ENCODE results near the gene VAMP3.
A peak's percentile ranks its signal among the peaks of the same experiment; 100 is the strongest.

Gene VAMP3

GRCh38 chr1:7770997-7771822 is at the start of gene VAMP3:
VAMP3 (plus strand) TSS chr1:7771296; CDS start chr1:7771384, 88 bp downstream.
- peak; percentile 92 for ATAC-seq
- peak; percentile 94 for DNase-seq

GRCh38 chr1:7721940-7722669 is 49.0 kb upstream of the VAMP3 start:
- no peak for DNase-seq
- no peak for ATAC-seq

GRCh38 chr1:7722670-7723012 is 48.5 kb upstream of the VAMP3 start:
- ATAC-seq (no peak), DNase-seq (no peak)

GRCh38 chr1:7726623-7727022 is 44.5 kb upstream of the VAMP3 start:
- no peak for ATAC-seq

GRCh38 chr1:7727809-7728471 is 43.2 kb upstream of the VAMP3 start:
- ATAC-seq (no peak), DNase-seq (no peak)

More at GRCh38 chr1:7726623-7727022, 44.5 kb upstream of the VAMP3 start:
- no peak for DNase-seq

GRCh38 chr1:7729761-7730160 is 41.3 kb upstream of the VAMP3 start:
- DNase-seq (no peak), ATAC-seq (no peak)

- no peak for ATAC-seq
- no peak for DNase-seq
Measured at GRCh38 chr1:7732331-7732730, 38.8 kb upstream of the VAMP3 start.

- ATAC-seq (no peak), DNase-seq (no peak)
Measured at GRCh38 chr1:7733276-7733675, 37.8 kb upstream of the VAMP3 start.

GRCh38 chr1:7738044-7738443 is 33.1 kb upstream of the VAMP3 start:
- no peak for ATAC-seq

GRCh38 chr1:7743346-7743745 is 27.8 kb upstream of the VAMP3 start:
- ATAC-seq (no peak), DNase-seq (no peak)

More at GRCh38 chr1:7738044-7738443, 33.1 kb upstream of the VAMP3 start:
- DNase-seq: no peak

- no peak for ATAC-seq
- no peak for DNase-seq
Measured at GRCh38 chr1:7744882-7745281, 26.2 kb upstream of the VAMP3 start.

GRCh38 chr1:7745783-7746182 is 25.3 kb upstream of the VAMP3 start:
- ATAC-seq (no peak), DNase-seq (no peak)

GRCh38 chr1:7747605-7748004 is 23.5 kb upstream of the VAMP3 start:
- no peak for DNase-seq
- no peak for ATAC-seq

GRCh38 chr1:7749126-7749525 is 22.0 kb upstream of the VAMP3 start:
- ATAC-seq (no peak), DNase-seq (no peak)

GRCh38 chr1:7751174-7751573 is 19.9 kb upstream of the VAMP3 start:
- DNase-seq (no peak), ATAC-seq (no peak)

- peak; percentile 60 for DNase-seq
- no peak for ATAC-seq
Measured at GRCh38 chr1:7752512-7753417, 18.3 kb upstream of the VAMP3 start.

GRCh38 chr1:7753641-7754040 is 17.5 kb upstream of the VAMP3 start:
- ATAC-seq (no peak), DNase-seq (no peak)

- no peak for DNase-seq
- ATAC-seq: no peak
Measured at GRCh38 chr1:7754234-7754633, 16.9 kb upstream of the VAMP3 start.

- DNase-seq (no peak), ATAC-seq (no peak)
Measured at GRCh38 chr1:7755448-7755847, 15.6 kb upstream of the VAMP3 start.

GRCh38 chr1:7760245-7760644 is 10.9 kb upstream of the VAMP3 start:
- DNase-seq: no peak
- no peak for ATAC-seq

- DNase-seq: no peak
- no peak for ATAC-seq
Measured at GRCh38 chr1:7761103-7761502, 10.0 kb upstream of the VAMP3 start.

- ATAC-seq: no peak
Measured at GRCh38 chr1:7767176-7767575, 3.9 kb upstream of the VAMP3 start.

More at GRCh38 chr1:7767176-7767575, 3.9 kb upstream of the VAMP3 start:
- no peak for DNase-seq

Measured in stimulated activated naive CD8-positive, alpha-beta T cell treated with anti-CD3 and anti-CD28 coated beads, Interleukin-15, Interleukin-2, amounts not matched to agents 100 U/mL and 50 U/mL, for 24 hours (primary cell).